ENCODE results near the gene INSM1. TPM values are rescaled to one million over a fixed set of nuclear protein-coding genes. Genes with fewer than 3 reads are reported as not detected.

INSM1 gene
- total RNA-seq, 1 donor from 2014 or later = not detected

DNA sequence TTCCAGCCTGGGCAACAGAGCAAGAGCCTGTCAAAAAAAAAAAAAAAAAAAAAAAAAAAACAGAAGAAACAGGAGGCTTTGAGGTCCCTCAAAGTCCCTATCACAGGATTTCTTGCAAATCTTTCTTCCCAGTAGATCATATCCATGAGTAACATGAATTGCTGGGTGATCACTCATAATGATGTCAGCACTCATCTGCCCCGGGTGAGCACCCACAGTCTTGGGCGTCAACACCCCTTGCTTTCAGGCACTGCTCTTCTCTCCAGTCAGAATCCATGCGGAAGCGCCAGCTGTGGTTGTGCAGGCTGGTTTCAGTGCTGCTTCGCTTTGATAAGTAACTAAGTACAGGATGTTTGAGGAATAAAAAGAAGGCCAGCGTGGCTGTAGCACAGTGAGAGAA, 40.2 kb upstream of the INSM1 start:
- Histone ChIP-seq H3K27me3 (ENCODE audit: control insufficient read depth, insufficient read depth, low read length) (no peaks in the 10 kb centered on the region), H3K36me3 (ENCODE audit: control insufficient read depth, insufficient read depth, low read length) (no peaks in the 10 kb centered on the region), H3K4me3 (ENCODE audit: low read depth, low read length) (no peak overlapping the region)
- no peak for DNase-seq (ENCODE audit: low read depth)
- TF ChIP-seq, protein P1, sequence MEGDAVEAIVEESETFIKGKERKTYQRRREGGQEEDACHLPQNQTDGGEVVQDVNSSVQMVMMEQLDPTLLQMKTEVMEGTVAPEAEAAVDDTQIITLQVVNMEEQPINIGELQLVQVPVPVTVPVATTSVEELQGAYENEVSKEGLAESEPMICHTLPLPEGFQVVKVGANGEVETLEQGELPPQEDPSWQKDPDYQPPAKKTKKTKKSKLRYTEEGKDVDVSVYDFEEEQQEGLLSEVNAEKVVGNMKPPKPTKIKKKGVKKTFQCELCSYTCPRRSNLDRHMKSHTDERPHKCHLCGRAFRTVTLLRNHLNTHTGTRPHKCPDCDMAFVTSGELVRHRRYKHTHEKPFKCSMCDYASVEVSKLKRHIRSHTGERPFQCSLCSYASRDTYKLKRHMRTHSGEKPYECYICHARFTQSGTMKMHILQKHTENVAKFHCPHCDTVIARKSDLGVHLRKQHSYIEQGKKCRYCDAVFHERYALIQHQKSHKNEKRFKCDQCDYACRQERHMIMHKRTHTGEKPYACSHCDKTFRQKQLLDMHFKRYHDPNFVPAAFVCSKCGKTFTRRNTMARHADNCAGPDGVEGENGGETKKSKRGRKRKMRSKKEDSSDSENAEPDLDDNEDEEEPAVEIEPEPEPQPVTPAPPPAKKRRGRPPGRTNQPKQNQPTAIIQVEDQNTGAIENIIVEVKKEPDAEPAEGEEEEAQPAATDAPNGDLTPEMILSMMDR (IDR thresholded peaks at IDR 0.05; ENCODE audit: insufficient read depth, low read length, poor library complexity, severe bottlenecking) = no peak

DNA sequence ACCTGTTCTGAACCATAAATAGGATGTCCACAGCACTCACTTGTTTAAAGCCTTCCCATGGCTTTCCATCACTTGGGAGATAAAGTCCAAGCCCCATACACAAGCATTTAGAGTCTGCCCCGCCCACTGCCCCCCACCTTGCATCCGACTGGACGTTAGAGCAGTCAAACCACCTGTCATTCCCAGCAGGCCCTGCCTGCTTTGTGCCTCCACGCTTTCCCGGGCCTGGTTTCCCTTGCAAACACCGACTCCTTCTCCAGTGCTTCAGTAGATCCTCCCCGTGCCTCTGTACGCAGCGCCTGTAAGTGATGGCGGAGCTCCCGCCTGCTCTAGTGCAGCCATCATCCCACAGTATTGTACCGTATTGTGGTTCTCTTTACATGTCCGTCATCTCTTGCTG, 38.3 kb upstream of the INSM1 start:
- TF ChIP-seq, protein P1 (IDR thresholded peaks at IDR 0.05; ENCODE audit: insufficient read depth, low read length, poor library complexity, severe bottlenecking) = no peak
- no peaks in the 10 kb centered on the region for H3K36me3 ChIP-seq (ENCODE audit: control insufficient read depth, insufficient read depth, low read length)
- H3K4me3 ChIP-seq (ENCODE audit: low read depth, low read length) = no peak overlapping the region
- no peaks in the 10 kb centered on the region for H3K27me3 ChIP-seq (ENCODE audit: control insufficient read depth, insufficient read depth, low read length)
- no peak for DNase-seq (ENCODE audit: low read depth)

DNA sequence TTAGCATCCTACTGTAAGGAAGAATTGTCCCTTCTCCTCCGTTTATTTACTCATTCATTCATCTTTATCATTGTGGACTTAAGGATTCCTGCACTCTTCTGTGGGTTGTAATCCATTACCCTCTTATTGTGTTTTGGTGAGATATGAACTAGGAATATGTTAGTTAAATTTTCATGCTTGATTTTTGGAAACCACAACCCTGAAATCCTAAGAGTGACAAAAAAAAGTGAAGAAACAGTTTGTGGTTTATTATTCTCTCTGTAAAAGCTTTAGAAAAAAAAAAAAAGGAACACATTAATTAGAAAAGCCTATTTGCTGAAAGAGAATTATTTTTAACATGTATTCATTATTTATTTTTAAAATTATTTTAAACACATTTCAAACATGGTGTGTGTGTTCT, 36.7 kb upstream of the INSM1 start:
- no peak for DNase-seq (ENCODE audit: low read depth)

DNA sequence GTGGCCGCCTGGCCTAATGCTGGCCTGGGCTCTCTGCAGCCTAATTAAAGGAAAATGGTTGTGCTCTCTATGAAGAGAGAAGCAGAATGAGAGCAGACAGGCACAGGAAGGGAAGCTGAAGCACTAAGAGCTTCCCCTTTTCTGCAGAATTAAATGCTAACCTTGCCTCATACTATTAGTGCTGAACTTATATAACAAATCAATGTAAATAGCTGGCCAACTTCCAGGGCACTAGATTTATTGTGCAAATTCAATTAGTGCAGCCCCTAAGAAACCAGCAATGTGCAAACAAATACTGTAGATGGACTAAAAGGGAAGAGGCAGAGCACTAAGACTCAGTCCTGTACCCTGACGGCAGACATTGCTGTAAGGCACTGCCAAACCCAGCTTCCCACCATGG, 36.1 kb upstream of the INSM1 start:
- Histone ChIP-seq H3K36me3 (ENCODE audit: control insufficient read depth, insufficient read depth, low read length) (no peaks in the 10 kb centered on the region), H3K4me3 (ENCODE audit: low read depth, low read length) (no peak overlapping the region), H3K27me3 (ENCODE audit: control insufficient read depth, insufficient read depth, low read length) (no peaks in the 10 kb centered on the region)
- DNase-seq (ENCODE audit: low read depth) = no peak
- TF ChIP-seq, protein P1 (IDR thresholded peaks at IDR 0.05; ENCODE audit: insufficient read depth, low read length, poor library complexity, severe bottlenecking) = no peak

More for the DNA sequence above, 36.7 kb upstream of the INSM1 start:
- Histone ChIP-seq H3K4me3 (ENCODE audit: low read depth, low read length) (no peak overlapping the region), H3K27me3 (ENCODE audit: control insufficient read depth, insufficient read depth, low read length) (no peaks in the 10 kb centered on the region), H3K36me3 (ENCODE audit: control insufficient read depth, insufficient read depth, low read length) (no peaks in the 10 kb centered on the region)
- TF ChIP-seq, protein P1 (IDR thresholded peaks at IDR 0.05; ENCODE audit: insufficient read depth, low read length, poor library complexity, severe bottlenecking) = no peak

DNA sequence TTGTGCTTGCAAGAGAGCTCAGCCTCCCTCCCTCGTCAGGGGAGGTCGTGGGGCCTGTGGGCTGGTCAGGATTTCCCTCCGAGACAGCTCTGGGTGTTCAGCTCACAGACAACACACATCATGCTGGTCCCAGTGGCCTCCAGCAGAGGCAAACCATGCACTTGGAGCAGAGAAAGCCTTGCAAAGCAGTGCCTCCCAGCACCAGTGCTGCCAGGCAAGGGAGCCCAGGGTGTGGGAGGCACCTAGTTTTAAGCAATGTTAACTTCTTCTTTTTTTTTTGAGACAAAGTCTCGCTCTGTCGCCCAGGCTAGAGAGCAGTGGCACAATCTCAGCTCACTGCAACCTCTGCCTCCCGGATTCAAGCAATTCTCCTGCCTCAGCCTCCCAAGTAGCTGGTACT, 34.0 kb upstream of the INSM1 start:
- Histone ChIP-seq H3K36me3 (ENCODE audit: control insufficient read depth, insufficient read depth, low read length) (no peaks in the 10 kb centered on the region), H3K27me3 (ENCODE audit: control insufficient read depth, insufficient read depth, low read length) (no peaks in the 10 kb centered on the region), H3K4me3 (ENCODE audit: low read depth, low read length) (no peak overlapping the region)
- TF ChIP-seq, protein P1 (IDR thresholded peaks at IDR 0.05; ENCODE audit: insufficient read depth, low read length, poor library complexity, severe bottlenecking) = no peak
- no peak for DNase-seq (ENCODE audit: low read depth)

DNA sequence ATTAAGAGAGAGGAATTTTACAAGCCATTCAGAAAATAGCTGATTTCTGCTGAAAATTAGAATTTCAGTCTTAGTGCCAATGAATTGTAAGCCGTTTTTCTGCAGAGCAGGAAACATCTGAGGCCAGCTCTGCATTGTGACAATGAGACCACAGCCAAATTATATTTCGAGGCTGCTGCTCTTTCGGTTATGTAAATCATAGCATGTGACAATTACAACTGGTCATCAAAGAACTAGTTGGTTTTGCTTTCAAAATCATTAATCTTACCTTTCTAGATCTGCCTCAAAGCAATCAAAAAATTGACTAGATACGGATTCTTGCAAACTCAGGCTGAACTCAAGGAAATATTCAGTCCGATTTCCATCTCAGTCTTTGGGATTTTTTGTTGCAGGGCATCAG, 33.4 kb upstream of the INSM1 start:
- TF ChIP-seq, protein P1 (IDR thresholded peaks at IDR 0.05; ENCODE audit: insufficient read depth, low read length, poor library complexity, severe bottlenecking) = no peak
- H3K4me3 ChIP-seq (ENCODE audit: low read depth, low read length) = no peak overlapping the region
- H3K36me3 ChIP-seq (ENCODE audit: control insufficient read depth, insufficient read depth, low read length) = no peaks in the 10 kb centered on the region
- DNase-seq (ENCODE audit: low read depth) = no peak
- no peaks in the 10 kb centered on the region for H3K27me3 ChIP-seq (ENCODE audit: control insufficient read depth, insufficient read depth, low read length)

Data from kidney epithelial cell (primary cell).